Mucosa of rectum (tissue), 2 donors: ENCODE measurements around the gene MMP17.
A peak's percentile ranks its signal among the peaks of the same experiment; 100 is the strongest.

ENCODE experiments used
- H3K27ac ChIP-seq, 2 donors: one replicate each; pipeline ENCODE4 v1.7.0; 2013; ENCODE audit warnings: inconsistent platforms in 2 of 2, low read depth in 2 of 2, low read length in 2 of 2
- H3K27me3 ChIP-seq, 2 donors: one replicate each; pipeline ENCODE4 v1.7.0; 2013; ENCODE audit warnings: low read length in 2 of 2; ENCODE audit not compliant: control insufficient read depth in 2 of 2, insufficient read depth in 2 of 2
- H3K36me3 ChIP-seq, 2 donors: one replicate each; pipeline ENCODE4 v1.7.0; 2013; ENCODE audit warnings: low read length in 2 of 2; ENCODE audit not compliant: control insufficient read depth in 2 of 2, insufficient read depth in 2 of 2
- H3K4me1 ChIP-seq, 2 donors: one replicate each; pipeline ENCODE4 v1.7.0; 2013; ENCODE audit warnings: low read length in 2 of 2, mild to moderate bottlenecking in 1 of 2; ENCODE audit not compliant: control insufficient read depth in 2 of 2, insufficient read depth in 2 of 2
- H3K4me3 ChIP-seq, 2 donors: one replicate each; pipeline ENCODE4 v1.7.0; 2013; ENCODE audit warnings: low read length in 2 of 2
- H3K9ac ChIP-seq, 2 donors: one replicate each; pipeline ENCODE4 v1.7.0; 2013; ENCODE audit warnings: low read length in 2 of 2, low read depth in 1 of 2, mild to moderate bottlenecking in 1 of 2
- H3K9me3 ChIP-seq, 2 donors: one replicate each; pipeline ENCODE4 v1.7.0; 2013; ENCODE audit warnings: low read length in 2 of 2; ENCODE audit not compliant: control insufficient read depth in 2 of 2
- donor health status: healthy.
- donor health status: Normal muscosa, but diverticular disease.

Gene MMP17

DNA sequence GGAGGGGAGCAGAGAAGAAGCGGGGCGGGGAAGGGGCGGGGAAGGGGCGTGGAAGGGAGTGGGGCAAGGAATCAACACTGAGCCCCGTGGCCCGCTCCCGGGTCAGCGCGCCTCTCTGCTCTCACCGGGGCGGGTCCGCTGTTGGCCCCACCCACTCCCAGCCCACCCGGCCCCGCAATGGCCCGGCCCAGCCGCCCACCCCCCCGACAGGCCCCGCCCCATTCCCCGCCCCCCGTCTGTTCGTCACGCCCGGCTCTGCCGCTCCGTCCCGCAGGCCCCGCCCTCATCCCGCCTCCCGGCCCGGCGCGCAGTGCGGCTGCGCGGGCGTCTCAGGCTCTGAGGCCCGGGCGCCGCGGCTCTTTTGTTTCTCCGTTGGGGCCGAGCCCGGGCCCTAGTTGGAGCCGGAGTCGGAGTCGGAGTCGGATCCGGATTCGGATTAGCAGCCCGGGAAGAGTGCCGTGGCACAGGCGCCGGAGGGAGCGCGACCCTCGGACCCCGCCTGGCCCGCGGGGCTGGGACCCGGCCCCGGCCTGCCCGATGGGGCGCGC is 66.2 kb downstream of the MMP17 start, which contains the start of gene ULK1:
Gene ULK1 (plus strand): TSS at position 310 of the 548 bp plus-strand sequence. CDS start 380 bp downstream, outside the sequence.
- Histone ChIP-seq H3K4me1 (peaks cover 18 to 19% of the 10 kb centered on the region in 2 donors), H3K9ac (peak within 1 kb of the TSS; percentile 79 to 93), H3K4me3 (peak within 1 kb of the TSS; percentile 74 to 88), H3K36me3 (peaks cover 0 to 4% of the 10 kb centered on the region in 2 donors), H3K9me3 (no peaks in the 10 kb centered on the region), H3K27me3 (peaks cover 0 to under 1% of the 10 kb centered on the region in 2 donors), H3K27ac (peak within 1 kb of the TSS; percentile 95 to 98)

GRCh38 chr12:131894981-131895639 is 66.9 kb downstream of the MMP17 start:
- Histone ChIP-seq H3K36me3 (peaks cover 0 to 4% of the 10 kb centered on the region in 2 donors), H3K4me1 (peaks cover 18 to 19% of the 10 kb centered on the region in 2 donors), H3K27ac (peak overlapping the region; percentile 95 to 98), H3K9ac (peak overlapping the region; percentile 79 to 93), H3K27me3 (no peaks in the 10 kb centered on the region), H3K4me3 (peak overlapping the region; percentile 74 to 88), H3K9me3 (no peaks in the 10 kb centered on the region)

- Histone ChIP-seq H3K27me3 (no peaks in the 10 kb centered on the region), H3K9me3 (no peaks in the 10 kb centered on the region), H3K36me3 (peaks cover 0 to 8% of the 10 kb centered on the region in 2 donors), H3K4me1 (peaks cover 18 to 19% of the 10 kb centered on the region in 2 donors), H3K9ac (peak overlapping the region; percentile 79 to 93), H3K4me3 (peak overlapping the region; percentile 74 to 88), H3K27ac (peak overlapping the region; percentile 95 to 98)
Observed at GRCh38 chr12:131895640-131896079, 67.5 kb downstream of the MMP17 start.

DNA sequence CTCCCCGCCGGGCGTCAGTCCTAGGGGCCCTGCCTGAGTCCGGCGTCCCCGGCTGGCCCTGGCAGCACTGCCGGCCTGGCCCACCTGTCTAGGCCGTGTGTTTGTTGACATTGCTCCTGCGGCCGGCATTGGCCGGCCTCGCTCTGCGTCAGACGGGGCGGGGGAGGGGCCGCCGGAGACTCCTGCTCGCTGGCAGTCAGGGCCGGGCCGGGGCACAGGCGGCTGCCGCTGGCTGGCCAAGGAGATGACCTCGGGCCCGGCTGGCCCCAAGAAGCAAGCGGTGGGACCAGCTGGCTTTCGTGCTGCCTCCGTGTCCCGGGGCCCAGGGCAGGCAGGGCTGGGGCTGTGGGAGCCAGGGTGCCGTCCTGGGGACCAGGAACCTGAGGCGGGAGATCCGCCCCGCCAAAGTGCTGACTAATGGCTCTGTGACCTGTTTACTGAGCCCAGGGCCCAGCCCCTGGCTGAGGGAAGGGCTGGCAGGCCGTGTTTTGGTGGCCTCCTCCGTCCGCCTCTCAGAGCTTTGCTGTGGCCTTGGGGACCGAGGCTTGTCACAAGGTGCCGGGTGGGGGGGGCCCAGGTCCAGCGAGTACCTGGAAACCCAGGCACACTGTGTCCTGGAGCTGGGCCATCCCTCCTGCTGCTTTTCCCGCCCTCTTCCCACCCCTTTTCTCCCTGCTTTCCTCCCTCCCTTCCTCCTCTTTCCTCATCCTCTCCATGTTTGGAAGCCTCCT is 68.1 kb downstream of the MMP17 start:
- Histone ChIP-seq H3K36me3 (peaks cover 0 to 8% of the 10 kb centered on the region in 2 donors), H3K4me3 (peak overlapping the region; percentile 74 to 88), H3K27me3 (no peaks in the 10 kb centered on the region), H3K27ac (peak overlapping the region; percentile 95 to 98), H3K9ac (peak overlapping the region; percentile 79 to 93), H3K9me3 (no peaks in the 10 kb centered on the region), H3K4me1 (peaks cover 18 to 20% of the 10 kb centered on the region in 2 donors)

GRCh38 chr12:131896811-131897270 is 68.6 kb downstream of the MMP17 start:
- Histone ChIP-seq H3K4me3 (peak overlapping the region; percentile 74 to 88), H3K9ac (peak overlapping the region; percentile 74 to 93), H3K9me3 (no peaks in the 10 kb centered on the region), H3K27ac (peak overlapping the region; percentile 95 to 98), H3K4me1 (peaks cover 20 to 24% of the 10 kb centered on the region in 2 donors), H3K36me3 (peaks cover 0 to 8% of the 10 kb centered on the region in 2 donors), H3K27me3 (no peaks in the 10 kb centered on the region)

GRCh38 chr12:131897276-131897675 is 69.1 kb downstream of the MMP17 start:
- H3K9me3 ChIP-seq = no peaks in the 10 kb centered on the region
- no peaks in the 10 kb centered on the region for H3K27me3 ChIP-seq
- peaks cover 23 to 27% of the 10 kb centered on the region in 2 donors for H3K4me1 ChIP-seq
- peaks cover 0 to 8% of the 10 kb centered on the region in 2 donors for H3K36me3 ChIP-seq
- H3K27ac ChIP-seq = peak overlapping the region in 1 of 2 donors; percentile 95
- H3K9ac ChIP-seq = no peak overlapping the region
- no peak overlapping the region for H3K4me3 ChIP-seq

GRCh38 chr12:131897875-131898274 is 69.7 kb downstream of the MMP17 start:
- peaks cover 0 to 8% of the 10 kb centered on the region in 2 donors for H3K36me3 ChIP-seq
- no peak overlapping the region for H3K27ac ChIP-seq
- H3K4me3 ChIP-seq = no peak overlapping the region
- H3K9ac ChIP-seq = no peak overlapping the region
- no peaks in the 10 kb centered on the region for H3K9me3 ChIP-seq
- H3K27me3 ChIP-seq = no peaks in the 10 kb centered on the region
- peaks cover 24 to 27% of the 10 kb centered on the region in 2 donors for H3K4me1 ChIP-seq

DNA sequence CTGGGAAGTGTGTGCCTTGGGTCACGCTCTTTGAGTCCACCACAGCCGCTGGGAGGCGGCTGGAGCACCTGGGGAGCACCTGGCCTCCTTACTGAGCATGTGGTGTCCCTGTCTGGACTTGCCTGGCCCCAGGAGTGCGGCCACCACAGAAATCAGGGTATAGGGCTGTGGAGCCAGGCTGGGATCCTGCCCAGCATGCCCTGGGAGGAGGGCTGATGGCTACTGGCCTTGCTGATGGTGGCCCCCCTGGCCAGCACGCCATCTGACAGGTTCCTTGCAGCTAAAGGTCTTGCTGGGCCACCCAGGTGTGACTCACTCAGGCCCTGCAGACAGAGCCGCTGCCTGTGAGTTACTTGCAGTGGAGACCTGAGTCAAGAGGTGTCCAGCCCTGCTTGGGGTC is 72.2 kb downstream of the MMP17 start:
- Histone ChIP-seq H3K4me1 (peaks cover 21 to 24% of the 10 kb centered on the region in 2 donors), H3K4me3 (no peak overlapping the region), H3K9ac (no peak overlapping the region), H3K27me3 (no peaks in the 10 kb centered on the region), H3K27ac (no peak overlapping the region), H3K9me3 (no peaks in the 10 kb centered on the region), H3K36me3 (peaks cover 0 to 8% of the 10 kb centered on the region in 2 donors)
